HG02840 (cell line): ENCODE data around the gene PNMA8C.
"Not testable (repeated sequence)": the region's sequence is repeated elsewhere in the genome, so short reads cannot be mapped to it uniquely, and the experiment has no call there.

ENCODE experiments used
- ATAC-seq: cut with Tn5 transposase; IDR thresholded peaks from one replicate; pipeline ENCODE4 v1.9.1; 2021; ENCODE audit warnings: mild to moderate bottlenecking, moderate library complexity, moderate number of reproducible peaks; ENCODE audit not compliant: unreplicated experiment, low FRiP score

Gene PNMA8C

GRCh38 chr19:46448601-46449000, 19.9 kb upstream of the PNMA8C start:
- no peak for ATAC-seq

- no peak for ATAC-seq
Observed at GRCh38 chr19:46447824-46448223, 19.1 kb upstream of the PNMA8C start.

GRCh38 chr19:46447006-46447405, 18.3 kb upstream of the PNMA8C start:
- ATAC-seq, result no peak

GRCh38 chr19:46446021-46446420, 17.3 kb upstream of the PNMA8C start:
- ATAC-seq, result no peak

GRCh38 chr19:46442808-46443450, 14.2 kb upstream of the PNMA8C start:
- no peak for ATAC-seq

- no peak for ATAC-seq
Observed at GRCh38 chr19:46441866-46442265, 13.1 kb upstream of the PNMA8C start.

GRCh38 chr19:46435689-46436088, 7.0 kb upstream of the PNMA8C start:
- not testable (repeated sequence) for ATAC-seq

- no peak for ATAC-seq
Observed at GRCh38 chr19:46435009-46435408, 6.3 kb upstream of the PNMA8C start.

GRCh38 chr19:46433470-46433869, 4.7 kb upstream of the PNMA8C start:
- ATAC-seq, result not testable (repeated sequence)

- ATAC-seq, result no peak
Observed at GRCh38 chr19:46431824-46432223, 3.1 kb upstream of the PNMA8C start.

GRCh38 chr19:46429999-46430398, 1.3 kb upstream of the PNMA8C start:
- no peak for ATAC-seq

GRCh38 chr19:46427518-46428045, 1.2 kb downstream of the PNMA8C start:
- no peak for ATAC-seq

- no peak for ATAC-seq
Observed at GRCh38 chr19:46426506-46427162, 2.1 kb downstream of the PNMA8C start.

GRCh38 chr19:46426035-46426505, 2.7 kb downstream of the PNMA8C start:
- no peak for ATAC-seq

- no peak for ATAC-seq
Observed at GRCh38 chr19:46423188-46423587, 5.5 kb downstream of the PNMA8C start.

GRCh38 chr19:46422344-46422743, 6.4 kb downstream of the PNMA8C start:
- ATAC-seq, result no peak

- no peak for ATAC-seq
Observed at GRCh38 chr19:46420056-46420455, 8.7 kb downstream of the PNMA8C start.

- not testable (repeated sequence) for ATAC-seq
Observed at GRCh38 chr19:46415804-46416709, 12.7 kb downstream of the PNMA8C start.

GRCh38 chr19:46414899-46415298, 13.8 kb downstream of the PNMA8C start:
- not testable (repeated sequence) for ATAC-seq

- no peak for ATAC-seq
Observed at GRCh38 chr19:46413262-46414031, 15.3 kb downstream of the PNMA8C start, which contains the start of gene CCDC8. Gene CCDC8 (minus strand): TSS chr19:46413564. CDS start chr19:46412810, 754 bp downstream.
